BLaER1 (cell line): ENCODE measurements around the gene MUS81.

Source experiments
- H3K27ac ChIP-seq: shearing (Covaris generic); formaldehyde crosslinking; 2 replicates; pipeline ENCODE4 v1.8.1; 2022
- H3K27me3 ChIP-seq: shearing (Covaris generic); formaldehyde crosslinking; 2 replicates; pipeline ENCODE4 v1.8.1; 2022
- H3K36me3 ChIP-seq: shearing (Covaris generic); formaldehyde crosslinking; 2 replicates; pipeline ENCODE4 v1.8.1; 2022
- H3K4me1 ChIP-seq: shearing (Covaris generic); formaldehyde crosslinking; 2 replicates; pipeline ENCODE4 v1.8.1; 2022
- H3K4me2 ChIP-seq: shearing (Covaris generic); formaldehyde crosslinking; 2 replicates; pipeline ENCODE4 v1.8.1; 2022
- H3K4me3 ChIP-seq: shearing (Covaris generic); formaldehyde crosslinking; 2 replicates; pipeline ENCODE4 v1.8.1; 2022
- H3K9ac ChIP-seq: shearing (Covaris generic); formaldehyde crosslinking; 2 replicates; pipeline ENCODE4 v1.8.1; 2022
- H3K9me3 ChIP-seq: shearing (Covaris generic); formaldehyde crosslinking; 2 replicates; pipeline ENCODE4 v1.8.1; 2022
- H4K20me1 ChIP-seq: shearing (Covaris generic); formaldehyde crosslinking; 2 replicates; pipeline ENCODE4 v1.8.1; 2022
- Cebpa-rat ChIP-seq: shearing (Covaris generic); IDR thresholded peaks from 2 replicates; pipeline ENCODE4 v1.8.1; 2022

MUS81 gene

GRCh38 chr11:65860278-65861164, at the start of gene MUS81:
TSS of gene MUS81 (plus strand) at chr11:65860433. CDS start at chr11:65860754, 321 bp downstream.
- no peak for TF ChIP-seq Cebpa-rat
- H4K20me1 ChIP-seq = peaks cover 66% of the 10 kb centered on the region
- peaks cover 53% of the 10 kb centered on the region for H3K36me3 ChIP-seq

GRCh38 chr11:65811764-65812475, 48.3 kb upstream of the MUS81 start:
- Histone ChIP-seq H3K4me2 (peak overlapping the region; percentile 66), H3K27ac (no peak overlapping the region), H4K20me1 (no peaks in the 10 kb centered on the region), H3K4me1 (peaks cover 21% of the 10 kb centered on the region), H3K36me3 (no peaks in the 10 kb centered on the region), H3K9ac (no peak overlapping the region), H3K9me3 (no peaks in the 10 kb centered on the region), H3K27me3 (no peaks in the 10 kb centered on the region), H3K4me3 (no peak overlapping the region)
- no peak for TF ChIP-seq Cebpa-rat

More at GRCh38 chr11:65860278-65861164, at the start of gene MUS81:
- H3K9me3 ChIP-seq = no peaks in the 10 kb centered on the region
- peaks cover 39% of the 10 kb centered on the region for H3K4me1 ChIP-seq
- H3K9ac ChIP-seq = peak within 1 kb of the TSS; percentile 96
- peak within 1 kb of the TSS; percentile 86 for H3K27ac ChIP-seq
- H3K4me3 ChIP-seq = peak within 1 kb of the TSS; percentile 91
- no peaks in the 10 kb centered on the region for H3K27me3 ChIP-seq
- peak within 1 kb of the TSS; percentile 89 for H3K4me2 ChIP-seq

GRCh38 chr11:65814131-65814985, 45.9 kb upstream of the MUS81 start:
- Histone ChIP-seq H3K4me2 (no peak overlapping the region), H3K27me3 (0 out of 2 replicates have a peak, but pooled peaks cover 3% of the 10 kb centered on the region), H3K9ac (no peak overlapping the region), H3K4me3 (no peak overlapping the region), H3K27ac (no peak overlapping the region), H3K36me3 (no peaks in the 10 kb centered on the region), H3K4me1 (peaks cover 35% of the 10 kb centered on the region), H3K9me3 (no peaks in the 10 kb centered on the region), H4K20me1 (no peaks in the 10 kb centered on the region)
- no peak for TF ChIP-seq Cebpa-rat

GRCh38 chr11:65814986-65815565, 45.2 kb upstream of the MUS81 start:
- no peaks in the 10 kb centered on the region for H3K36me3 ChIP-seq
- TF ChIP-seq Cebpa-rat = no peak
- peaks cover 41% of the 10 kb centered on the region for H3K4me1 ChIP-seq
- H3K9me3 ChIP-seq = no peaks in the 10 kb centered on the region
- no peak overlapping the region for H3K4me2 ChIP-seq
- H3K27ac ChIP-seq = no peak overlapping the region
- no peak overlapping the region for H3K4me3 ChIP-seq
- no peaks in the 10 kb centered on the region for H4K20me1 ChIP-seq
- no peak overlapping the region for H3K9ac ChIP-seq
- H3K27me3 ChIP-seq = 0 out of 2 replicates have a peak, but pooled peaks cover 3% of the 10 kb centered on the region

- Histone ChIP-seq H3K4me1 (peaks cover 48% of the 10 kb centered on the region), H3K4me3 (no peak overlapping the region), H3K9ac (no peak overlapping the region), H4K20me1 (no peaks in the 10 kb centered on the region), H3K9me3 (no peaks in the 10 kb centered on the region), H3K4me2 (peak overlapping the region; percentile 99), H3K36me3 (no peaks in the 10 kb centered on the region), H3K27ac (no peak overlapping the region), H3K27me3 (0 out of 2 replicates have a peak, but pooled peaks cover 3% of the 10 kb centered on the region)
- no peak for TF ChIP-seq Cebpa-rat
Measured at GRCh38 chr11:65816696-65817095, 43.5 kb upstream of the MUS81 start.

- H3K27me3 ChIP-seq = 0 out of 2 replicates have a peak, but pooled peaks cover 3% of the 10 kb centered on the region
- H3K4me3 ChIP-seq = peak overlapping the region; percentile 74
Measured at GRCh38 chr11:65817312-65817834, 42.9 kb upstream of the MUS81 start.

GRCh38 chr11:65817835-65818680, 42.2 kb upstream of the MUS81 start:
- no peaks in the 10 kb centered on the region for H4K20me1 ChIP-seq
- peaks cover 52% of the 10 kb centered on the region for H3K4me1 ChIP-seq
- H3K9me3 ChIP-seq = no peaks in the 10 kb centered on the region
- peak overlapping the region; percentile 99 for H3K4me2 ChIP-seq
- TF ChIP-seq Cebpa-rat = no peak
- H3K27ac ChIP-seq = peak overlapping the region; percentile 62
- H3K4me3 ChIP-seq = peak overlapping the region; percentile 74
- H3K27me3 ChIP-seq = 0 out of 2 replicates have a peak, but pooled peaks cover 3% of the 10 kb centered on the region
- peak overlapping the region; percentile 79 for H3K9ac ChIP-seq
- no peaks in the 10 kb centered on the region for H3K36me3 ChIP-seq

More at GRCh38 chr11:65817312-65817834, 42.9 kb upstream of the MUS81 start:
- Histone ChIP-seq H3K36me3 (no peaks in the 10 kb centered on the region), H3K4me2 (peak overlapping the region; percentile 99), H3K9ac (peak overlapping the region; percentile 79), H4K20me1 (no peaks in the 10 kb centered on the region), H3K9me3 (no peaks in the 10 kb centered on the region), H3K27ac (no peak overlapping the region), H3K4me1 (peaks cover 48% of the 10 kb centered on the region)
- TF ChIP-seq Cebpa-rat = no peak

GRCh38 chr11:65821107-65821506, 39.1 kb upstream of the MUS81 start:
- Histone ChIP-seq H3K4me3 (no peak overlapping the region), H3K4me2 (peak overlapping the region; percentile 48), H3K4me1 (peaks cover 53% of the 10 kb centered on the region), H3K36me3 (no peaks in the 10 kb centered on the region), H3K9ac (no peak overlapping the region), H4K20me1 (no peaks in the 10 kb centered on the region), H3K27ac (0 out of 2 replicates have a peak overlapping the region, but pooled peaks have one; percentile 44), H3K9me3 (no peaks in the 10 kb centered on the region), H3K27me3 (0 out of 2 replicates have a peak, but pooled peaks cover 3% of the 10 kb centered on the region)
- no peak for TF ChIP-seq Cebpa-rat
